ENCODE results near the gene SRSF2. TPM values are rescaled to one million over a fixed set of nuclear protein-coding genes. Genes with fewer than 3 reads are reported as not detected.
"Not testable (repeated sequence)": the region's sequence is repeated elsewhere in the genome, so short reads cannot be mapped to it uniquely, and the experiment has no call there.

Gene SRSF2
- total RNA-seq, 1 donor from 2014 or later: 401 TPM

DNA sequence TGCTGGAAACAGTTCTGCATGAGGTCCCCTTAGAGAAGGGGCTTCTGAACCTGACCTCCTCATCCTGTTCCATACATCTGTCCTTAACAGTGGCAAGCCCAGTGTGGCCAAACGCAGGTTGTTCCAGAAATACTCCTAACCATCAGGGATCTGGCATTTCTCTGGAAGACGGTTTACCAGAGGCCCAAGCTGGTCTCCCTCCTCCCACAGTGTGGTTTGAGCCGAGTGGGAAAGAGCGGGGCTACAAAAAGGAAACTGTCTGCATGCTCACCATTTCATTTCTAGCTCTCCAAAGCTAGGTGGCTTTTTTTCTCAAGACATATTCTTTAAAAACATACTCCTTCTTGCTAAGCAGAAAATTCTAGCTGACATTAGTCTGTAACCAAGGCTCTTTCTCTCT, 32.3 kb downstream of the SRSF2 start:
- intact Hi-C loops (cut with micrococcal nuclease): no loop called here

DNA sequence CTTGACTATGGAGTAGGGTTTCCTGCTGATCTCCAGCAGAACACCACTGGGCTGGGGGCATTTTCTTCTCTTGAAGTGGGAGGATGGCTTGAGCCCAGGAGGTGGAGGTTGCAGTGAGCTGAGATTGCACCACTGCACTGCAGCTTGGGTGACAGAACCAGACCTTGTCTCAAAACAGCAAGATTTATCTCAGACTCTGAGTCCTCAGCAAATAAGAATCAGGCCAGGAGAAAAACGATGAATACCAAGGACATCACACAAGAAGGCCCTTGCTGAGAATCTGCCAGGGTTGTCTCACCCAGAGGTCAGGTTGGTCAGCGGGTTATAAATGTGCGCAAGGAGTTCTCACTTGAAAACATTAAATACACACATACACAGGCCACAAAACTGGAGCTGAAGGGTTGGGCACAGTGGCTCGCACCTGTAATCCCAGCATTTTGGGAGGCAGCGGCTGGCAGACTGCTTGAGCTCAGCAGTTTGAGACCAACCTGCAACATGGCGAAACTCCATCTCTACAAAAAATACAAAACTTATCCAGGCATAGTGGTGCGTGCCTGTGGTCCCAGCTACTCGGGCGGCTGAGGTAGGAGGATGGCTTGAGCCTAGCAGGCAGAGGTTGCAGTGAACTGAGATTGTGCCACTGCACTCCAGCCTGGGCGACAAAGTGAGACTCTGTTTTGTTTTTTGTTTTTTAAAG, 34.0 kb downstream of the SRSF2 start:
- intact Hi-C loops (cut with micrococcal nuclease): no loop called here

- intact Hi-C loops (cut with micrococcal nuclease): no loop called here
Observed at GRCh38 chr17:76702076-76702475, 35.1 kb downstream of the SRSF2 start.

DNA sequence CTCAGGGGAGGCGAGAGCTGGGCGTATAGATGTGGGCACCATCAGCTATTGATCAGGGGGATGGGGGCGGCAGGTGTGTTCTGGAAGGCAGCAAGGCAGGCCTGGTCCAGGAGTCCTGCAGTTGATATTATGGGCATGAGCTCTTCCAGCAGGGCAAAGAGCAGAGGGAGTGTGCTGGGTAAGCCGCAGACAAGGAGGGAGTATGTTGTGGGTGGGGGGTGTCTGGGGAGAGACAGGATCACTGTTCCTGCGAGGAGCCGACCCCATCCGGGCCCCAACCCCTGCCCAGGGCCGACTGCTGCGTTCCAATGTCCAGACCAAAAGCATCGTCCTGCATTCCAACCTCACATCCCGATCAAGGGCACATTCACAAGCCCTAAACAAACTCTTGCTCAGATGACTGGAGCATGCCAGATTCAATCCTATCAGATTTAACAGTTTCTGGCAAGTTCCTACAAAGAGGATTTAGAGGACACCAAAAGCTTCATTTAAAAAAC, 35.6 kb downstream of the SRSF2 start:
- intact Hi-C loops (cut with micrococcal nuclease): no loop called here

DNA sequence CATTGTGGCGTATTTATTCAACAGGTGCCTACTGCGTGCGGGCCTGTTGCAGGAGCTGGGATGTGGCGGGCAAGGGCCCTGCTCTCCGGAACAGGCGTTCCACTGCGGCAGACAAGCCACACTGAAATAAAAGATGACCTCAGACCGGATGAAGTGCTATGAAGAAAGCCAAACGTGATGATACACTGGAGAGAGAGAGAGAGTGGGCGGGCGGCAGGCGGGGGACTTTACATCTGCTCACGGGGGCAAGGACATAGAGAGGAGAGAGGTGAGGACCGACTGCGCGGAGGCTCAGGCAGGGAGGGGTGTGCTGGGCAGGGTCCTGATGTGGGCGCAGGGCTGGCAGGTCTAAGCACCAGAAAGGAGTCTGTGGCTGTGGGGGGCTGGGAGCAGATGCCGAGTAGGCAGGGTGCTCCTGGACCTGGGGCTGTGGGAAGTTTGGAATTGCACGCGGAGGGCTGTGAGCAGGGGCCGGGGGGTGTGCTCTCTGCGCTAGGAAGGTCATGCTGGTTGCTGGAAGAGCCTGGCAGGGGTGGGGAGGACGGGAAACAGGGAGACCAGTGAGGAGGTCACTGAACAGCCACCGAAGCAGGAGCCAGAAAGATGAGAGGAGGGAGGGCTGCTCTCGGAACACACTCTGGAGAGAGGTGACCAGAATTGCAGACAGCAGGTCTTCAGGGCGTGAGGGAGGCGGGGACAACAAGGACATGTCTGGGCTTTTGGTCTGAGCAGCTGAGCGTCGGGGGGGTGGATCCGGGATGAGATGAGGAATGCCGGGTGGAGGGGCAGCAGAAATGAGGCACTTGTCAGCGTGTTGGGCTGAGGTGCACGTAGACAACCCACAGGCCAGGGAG, 36.3 kb downstream of the SRSF2 start:
- intact Hi-C loops (cut with micrococcal nuclease): no loop called here

- intact Hi-C loops (cut with micrococcal nuclease): no loop called here
Observed at GRCh38 chr17:76700270-76700616, 36.9 kb downstream of the SRSF2 start.

DNA sequence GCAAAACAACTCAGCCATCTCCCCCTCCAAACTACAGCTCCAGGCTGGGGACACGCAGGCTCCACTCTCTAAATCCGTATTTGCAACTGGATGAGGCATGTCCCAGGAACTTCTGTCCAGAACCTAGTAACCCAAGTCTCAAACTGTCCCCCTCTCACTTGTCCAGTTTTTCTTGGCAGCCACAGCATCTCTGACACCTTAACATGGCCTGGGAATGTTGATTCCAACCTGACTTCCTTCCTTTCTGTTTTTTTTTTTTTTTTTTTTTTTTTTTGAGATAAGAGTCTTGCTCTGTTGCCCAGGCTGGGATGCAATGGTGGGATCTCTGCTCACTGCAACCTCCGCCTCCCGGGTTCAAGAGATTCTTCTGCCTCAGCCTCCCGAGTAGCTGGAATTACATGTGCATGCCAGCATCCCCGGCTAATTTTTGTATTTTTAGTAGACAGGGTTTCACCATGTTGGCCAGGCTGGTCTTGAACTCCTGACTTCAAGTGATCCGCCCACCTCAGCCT, 38.6 kb downstream of the SRSF2 start:
- intact Hi-C loops (cut with micrococcal nuclease): not testable (repeated sequence)

DNA sequence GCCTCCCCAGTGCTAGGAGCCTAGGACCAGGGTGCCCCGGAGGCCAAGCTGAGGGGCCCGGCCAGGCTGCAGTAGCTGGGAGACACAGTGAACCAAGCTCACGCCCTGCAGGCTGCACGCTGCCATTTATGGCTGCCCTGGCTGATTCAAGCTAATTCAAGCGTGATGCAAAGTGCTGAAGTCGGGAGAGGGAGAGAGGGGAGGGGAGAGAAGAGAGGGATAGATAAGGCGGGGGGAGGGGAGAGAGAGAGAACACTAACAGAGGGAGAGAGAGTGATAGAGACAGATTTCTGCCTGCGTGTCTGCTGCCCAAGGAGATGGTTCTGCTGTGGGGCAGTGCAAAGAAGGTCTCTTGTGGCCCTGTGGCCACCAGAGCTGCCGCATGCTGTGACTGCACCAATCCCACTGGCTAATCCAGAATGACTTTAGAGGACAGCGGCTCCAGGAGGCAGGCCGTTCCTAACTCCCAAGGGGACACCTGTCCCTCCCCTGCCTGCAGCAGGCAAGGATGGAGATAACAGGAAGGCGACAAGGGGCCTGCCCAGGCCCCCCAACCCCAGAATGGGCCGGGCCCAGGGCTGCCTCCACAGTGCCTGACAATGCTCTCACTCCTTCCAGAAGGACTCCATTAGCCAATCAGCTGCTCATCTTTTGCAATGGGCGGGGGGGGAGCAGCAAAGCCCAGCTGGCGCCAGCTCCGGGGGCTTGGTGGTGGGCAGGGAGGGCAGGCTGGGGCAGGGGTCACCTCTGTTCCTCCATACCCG, 39.2 kb downstream of the SRSF2 start:
- intact Hi-C loops (cut with micrococcal nuclease): no loop called here

DNA sequence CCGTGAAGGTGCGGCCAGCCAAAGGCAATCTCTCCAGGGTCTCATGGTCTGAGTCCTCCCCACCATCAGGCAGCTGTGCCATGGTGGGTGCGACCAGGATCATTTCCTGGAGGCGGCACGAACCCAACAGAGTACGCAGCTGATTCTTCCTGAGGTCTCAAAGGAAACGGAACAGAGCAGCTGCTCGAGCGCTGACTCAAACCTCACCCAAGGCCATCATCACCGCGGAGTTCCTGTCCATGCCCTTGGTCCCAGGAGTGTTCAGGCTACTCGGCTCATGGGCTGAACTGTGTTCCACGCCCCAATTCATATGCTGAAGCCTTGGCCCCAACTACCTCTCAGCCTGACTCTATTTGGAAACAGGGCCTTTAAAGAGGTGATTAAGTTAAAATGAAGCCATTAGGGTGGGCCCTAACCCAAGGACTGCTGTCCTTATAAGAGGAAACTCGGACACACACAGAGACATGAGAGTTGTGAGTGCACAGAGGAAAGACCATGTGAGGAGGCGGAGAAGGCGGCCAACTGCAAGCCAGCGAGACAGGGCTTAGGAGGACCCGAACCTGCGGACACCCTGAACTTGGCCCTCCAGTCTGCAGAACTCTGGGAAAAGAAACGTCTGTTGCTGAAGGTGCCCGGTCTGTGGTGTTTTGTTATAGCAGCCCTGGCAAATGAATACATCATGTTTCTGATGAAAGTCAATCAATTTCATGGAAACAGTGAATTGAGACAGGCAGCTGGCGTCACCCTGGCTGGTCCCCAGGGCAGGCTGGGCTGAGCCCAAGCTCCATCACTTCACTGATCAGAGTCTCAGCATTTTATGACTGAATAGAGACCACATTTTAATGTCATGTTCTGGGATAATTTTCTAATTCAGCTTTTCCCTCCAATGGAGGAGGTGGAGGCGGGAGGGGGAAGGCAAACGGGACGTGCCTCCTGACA, 40.1 kb downstream of the SRSF2 start:
- intact Hi-C loops (cut with micrococcal nuclease): no loop called here

GRCh38 chr17:76695059-76695831, 41.9 kb downstream of the SRSF2 start:
- intact Hi-C loops (cut with micrococcal nuclease): no loop called here

- intact Hi-C loops (cut with micrococcal nuclease): no loop called here
Observed at GRCh38 chr17:76691379-76692191, 45.5 kb downstream of the SRSF2 start.

GRCh38 chr17:76690596-76691280, 46.4 kb downstream of the SRSF2 start:
- intact Hi-C loops (cut with micrococcal nuclease): no loop called here

- intact Hi-C loops (cut with micrococcal nuclease): no loop called here
Observed at GRCh38 chr17:76689859-76690258, 47.3 kb downstream of the SRSF2 start.

DNA sequence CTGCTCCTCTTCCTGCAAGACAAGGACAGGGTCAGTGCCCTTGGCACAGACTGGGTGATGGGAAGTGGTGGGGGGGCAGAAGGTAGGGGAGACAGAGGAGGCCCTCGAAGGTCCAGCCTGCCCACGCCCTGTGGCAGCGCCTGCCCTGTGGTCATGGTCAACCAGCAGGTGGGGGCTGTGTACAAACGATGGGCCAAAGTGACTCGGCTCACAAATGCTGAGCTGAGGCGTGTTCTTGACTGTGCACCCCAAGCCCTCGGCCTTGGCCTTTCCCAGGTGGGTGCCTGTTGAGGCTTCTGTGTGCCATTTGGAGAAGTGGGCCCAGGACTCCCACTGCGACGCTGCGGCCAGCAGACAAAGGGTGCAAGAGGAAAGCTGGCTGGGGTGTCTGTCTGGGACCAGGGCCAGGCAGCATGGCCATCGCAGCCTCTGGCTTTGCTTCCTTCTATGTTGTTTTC, 48.9 kb downstream of the SRSF2 start:
- intact Hi-C loops (cut with micrococcal nuclease): no loop called here

GRCh38 chr17:76687298-76688164, 49.6 kb downstream of the SRSF2 start:
- intact Hi-C loops (cut with micrococcal nuclease): no loop called here

DNA sequence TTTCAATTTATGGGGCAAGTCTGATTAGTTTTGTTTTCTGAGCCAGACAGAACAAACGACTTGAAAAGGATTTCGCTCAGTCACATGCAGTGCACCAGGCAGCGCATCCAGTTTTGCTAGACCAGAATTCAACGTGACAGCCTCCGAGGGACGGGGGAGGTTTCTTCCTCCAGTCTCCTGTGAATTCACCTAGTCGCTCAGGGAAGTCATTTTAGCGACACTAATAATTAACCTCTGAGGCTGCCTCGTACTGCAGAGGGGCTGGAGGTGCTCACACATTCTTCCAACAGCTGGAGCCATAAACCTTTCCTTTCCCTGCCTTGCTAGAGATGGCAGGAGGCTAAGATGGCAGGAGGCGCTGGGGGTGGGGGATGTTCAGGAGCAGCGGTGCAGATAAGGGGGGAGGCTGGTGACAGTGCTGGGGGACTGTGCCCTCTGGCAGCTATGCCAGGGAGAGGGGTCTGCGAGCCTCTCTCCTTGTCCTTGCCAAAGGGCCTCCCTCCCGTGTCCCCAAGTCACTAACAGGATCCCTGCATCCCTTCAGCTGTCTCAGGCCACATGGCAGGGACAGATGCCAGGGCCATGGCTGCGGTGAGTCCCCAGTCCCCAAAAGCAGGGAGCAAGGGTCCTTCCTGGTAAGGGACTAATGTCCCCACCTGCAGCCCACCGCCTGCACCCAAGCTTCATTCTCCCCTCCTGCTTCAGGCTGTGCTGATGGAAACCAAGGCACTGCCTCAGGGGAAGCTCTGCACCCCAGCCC, 50.4 kb downstream of the SRSF2 start:
- intact Hi-C loops (cut with micrococcal nuclease): no loop called here

DNA sequence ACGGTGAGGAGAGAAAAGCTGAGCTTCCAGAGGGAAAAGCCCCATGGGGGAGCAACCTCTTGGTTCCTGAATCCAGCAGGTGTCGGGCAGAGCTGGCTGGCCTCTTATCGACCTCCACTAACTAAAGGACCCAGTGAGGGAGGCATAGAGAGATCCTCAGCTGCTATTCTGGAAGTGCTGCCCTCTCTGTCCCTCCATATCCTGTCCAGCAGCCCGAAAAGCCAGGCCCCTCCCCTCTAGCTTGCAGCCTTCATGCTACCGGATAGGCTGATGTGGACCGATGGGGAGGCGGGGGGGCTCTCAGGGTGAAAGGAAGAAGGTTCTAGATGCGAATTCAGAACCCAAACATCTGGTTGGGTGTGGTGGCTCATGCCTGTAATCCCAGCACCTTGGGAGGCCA, 51.3 kb downstream of the SRSF2 start:
- intact Hi-C loops (cut with micrococcal nuclease): no loop called here
